Measurements from ENCODE around the gene TMTC2.
"Not testable (repeated sequence)": the region's sequence is repeated elsewhere in the genome, so short reads cannot be mapped to it uniquely, and the experiment has no call there.

Gene TMTC2

DNA sequence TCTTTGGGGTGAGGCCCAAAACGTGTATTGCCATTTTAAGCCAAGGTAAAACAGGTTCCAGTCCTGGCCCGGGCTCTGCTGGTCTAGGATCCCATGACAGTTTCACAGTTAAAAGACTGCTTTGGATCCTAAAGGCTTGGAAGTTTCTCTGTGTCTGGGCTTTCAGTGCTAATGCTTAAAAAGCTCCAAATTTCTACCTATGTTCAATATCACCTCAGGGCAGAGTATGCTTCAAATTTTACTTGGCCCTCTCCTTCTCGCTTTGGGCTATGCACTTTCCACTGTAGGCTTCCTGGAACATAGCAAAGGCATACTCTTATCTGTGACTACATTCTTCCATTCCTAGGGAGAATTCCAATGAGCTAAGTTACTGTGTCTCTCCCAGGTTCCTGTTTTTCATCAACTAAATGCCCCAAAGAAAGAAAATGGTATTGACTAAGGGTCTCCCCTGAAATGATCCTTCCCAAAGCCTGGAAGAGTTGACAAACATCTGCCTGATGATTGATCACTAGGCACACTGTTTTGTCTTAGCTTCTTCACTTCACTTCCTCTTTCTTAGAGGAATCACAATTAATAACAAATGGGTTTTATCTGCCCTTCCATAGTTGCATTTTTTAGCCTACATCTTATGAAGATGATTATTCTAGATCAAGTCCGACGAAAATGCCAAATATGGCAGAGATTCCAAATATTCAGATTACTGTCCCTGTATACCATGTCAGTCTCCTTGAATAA lies 79.4 kb downstream of the TMTC2 start:
- Mint-ChIP-seq H3K36me3 (no peaks in the 10 kb centered on the region), H3K4me3 (no peak overlapping the region), H3K4me1 (no peaks in the 10 kb centered on the region), H3K27me3 (no peaks in the 10 kb centered on the region), H3K9me3 (no peaks in the 10 kb centered on the region), H3K27ac (no peak overlapping the region)
- CTCF ChIA-PET, result no interaction called here
- no peak for DNase-seq

DNA sequence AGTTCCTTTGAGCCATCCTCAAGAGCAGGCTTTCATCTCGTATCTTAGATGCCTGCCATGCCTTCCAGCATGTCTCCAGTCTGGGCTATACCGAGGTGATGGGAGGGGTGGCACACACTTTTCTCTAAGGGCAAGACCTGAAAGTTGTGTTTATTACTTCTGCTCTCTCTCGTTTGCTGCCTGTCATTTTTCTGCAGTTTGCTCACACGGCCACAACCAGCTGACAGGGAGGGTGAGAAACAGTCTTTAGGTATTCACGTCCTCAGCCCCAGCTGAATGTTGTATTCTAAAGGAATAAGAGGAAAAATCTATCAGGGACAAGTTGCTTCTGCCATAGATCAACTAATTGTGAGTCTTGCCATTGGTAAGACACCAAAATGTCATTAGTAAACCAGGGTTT lies 88.0 kb downstream of the TMTC2 start:
- Mint-ChIP-seq H3K4me3 (no peak overlapping the region), H3K36me3 (no peaks in the 10 kb centered on the region), H3K9me3 (no peaks in the 10 kb centered on the region), H3K27me3 (no peaks in the 10 kb centered on the region), H3K27ac (no peak overlapping the region), H3K4me1 (no peaks in the 10 kb centered on the region)
- CTCF ChIA-PET, result interaction anchor here (1.0 kb wide), 1 partner anchor 89 kb away, joined by 3 read pairs; no protein-coding TSS in a partner anchor
- DNase-seq, result no peak

- CTCF ChIA-PET, result no interaction called here
- Mint-ChIP-seq H3K9me3 (no peaks in the 10 kb centered on the region), H3K27ac (no peak overlapping the region), H3K36me3 (no peaks in the 10 kb centered on the region), H3K4me3 (no peak overlapping the region), H3K4me1 (no peaks in the 10 kb centered on the region), H3K27me3 (no peaks in the 10 kb centered on the region)
- no peak for DNase-seq
Measured at GRCh38 chr12:82780517-82780916, 93.8 kb downstream of the TMTC2 start.

- no peaks in the 10 kb centered on the region for H3K9me3 Mint-ChIP-seq
- no peak overlapping the region for H3K27ac Mint-ChIP-seq
- no peaks in the 10 kb centered on the region for H3K27me3 Mint-ChIP-seq
- H3K4me3 Mint-ChIP-seq, result no peak overlapping the region
- DNase-seq, result no peak
- H3K4me1 Mint-ChIP-seq, result no peaks in the 10 kb centered on the region
- CTCF ChIA-PET, result no interaction called here
- no peaks in the 10 kb centered on the region for H3K36me3 Mint-ChIP-seq
Measured at GRCh38 chr12:82781309-82781997, 94.7 kb downstream of the TMTC2 start.

DNA sequence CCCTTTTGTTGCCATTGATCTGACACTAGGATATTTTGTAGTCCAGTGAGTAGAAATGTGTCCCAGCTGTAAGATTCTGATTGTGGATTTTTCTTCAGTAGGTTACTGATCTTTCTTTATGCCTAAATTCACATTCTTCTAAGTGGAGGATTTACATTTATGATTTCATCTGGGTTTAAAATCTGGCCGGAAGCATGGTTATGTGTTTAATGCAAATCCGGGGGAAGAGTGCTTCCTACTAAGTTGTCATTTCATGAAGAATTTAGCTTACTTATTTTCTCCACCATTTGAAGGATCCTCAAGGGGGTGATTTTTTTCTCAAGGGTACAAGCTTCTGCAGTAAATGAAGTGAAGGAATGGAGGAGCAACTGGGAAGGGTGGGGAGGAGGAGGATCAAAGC lies 96.7 kb downstream of the TMTC2 start:
- Mint-ChIP-seq H3K4me1 (no peaks in the 10 kb centered on the region), H3K9me3 (no peaks in the 10 kb centered on the region), H3K4me3 (no peak overlapping the region), H3K27me3 (no peaks in the 10 kb centered on the region), H3K36me3 (no peaks in the 10 kb centered on the region), H3K27ac (no peak overlapping the region)
- DNase-seq, result no peak
- CTCF ChIA-PET, result no interaction called here

DNA sequence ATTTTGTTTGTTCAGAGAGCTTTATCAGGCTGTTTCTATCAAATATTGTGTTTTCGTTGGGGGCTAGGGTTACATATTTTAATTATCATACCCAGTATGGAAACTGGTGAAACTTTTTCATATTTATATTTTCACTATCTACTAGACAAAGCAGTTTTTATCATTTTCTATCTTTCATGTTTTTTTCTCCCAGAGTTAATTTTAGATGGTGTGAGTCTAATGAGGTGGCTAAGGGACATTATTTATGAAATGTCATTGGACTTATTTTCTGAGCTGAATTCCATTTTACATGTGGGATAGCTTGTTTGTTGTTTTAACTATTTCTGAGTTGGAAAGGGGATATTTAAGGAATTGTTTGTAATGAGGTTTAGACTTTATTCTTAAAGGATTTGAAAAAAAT lies 100.3 kb downstream of the TMTC2 start:
- CTCF ChIA-PET, result no interaction called here

DNA sequence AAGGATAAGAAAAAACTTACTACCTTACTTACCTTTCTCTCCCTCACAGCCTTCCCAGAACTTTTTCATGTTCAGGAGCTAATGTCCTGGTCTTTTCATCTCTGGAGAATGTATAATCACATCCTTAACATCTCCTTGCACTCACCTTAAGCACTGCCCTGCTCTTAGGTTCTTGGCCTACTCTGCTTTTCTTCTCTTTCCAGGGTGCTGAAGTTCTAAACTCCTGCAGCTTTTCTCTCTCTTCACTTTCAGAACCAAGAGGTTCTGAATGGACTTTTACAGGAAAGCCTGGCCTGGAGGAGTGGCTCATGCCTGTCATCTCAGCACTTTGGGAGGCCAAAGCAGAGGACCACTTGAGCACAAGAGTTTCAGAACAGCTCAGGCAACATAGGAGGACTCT lies 101.9 kb downstream of the TMTC2 start:
- H3K27ac Mint-ChIP-seq, result no peak overlapping the region
- no peaks in the 10 kb centered on the region for H3K4me1 Mint-ChIP-seq
- CTCF ChIA-PET, result interaction anchor here (1.8 kb wide), 1 partner anchor 103 kb away, joined by 6 read pairs; no protein-coding TSS in a partner anchor
- no peaks in the 10 kb centered on the region for H3K9me3 Mint-ChIP-seq
- no peaks in the 10 kb centered on the region for H3K27me3 Mint-ChIP-seq
- H3K36me3 Mint-ChIP-seq, result no peaks in the 10 kb centered on the region
- no peak overlapping the region for H3K4me3 Mint-ChIP-seq
- no peak for DNase-seq

More for the DNA sequence above, 100.3 kb downstream of the TMTC2 start:
- Mint-ChIP-seq H3K36me3 (no peaks in the 10 kb centered on the region), H3K27me3 (no peaks in the 10 kb centered on the region), H3K9me3 (no peaks in the 10 kb centered on the region), H3K27ac (no peak overlapping the region), H3K4me3 (no peak overlapping the region), H3K4me1 (no peaks in the 10 kb centered on the region)
- no peak for DNase-seq

GRCh38 chr12:82789674-82790073 lies 103.0 kb downstream of the TMTC2 start:
- no peaks in the 10 kb centered on the region for H3K36me3 Mint-ChIP-seq
- no peak overlapping the region for H3K4me3 Mint-ChIP-seq
- no peaks in the 10 kb centered on the region for H3K27me3 Mint-ChIP-seq
- no peak overlapping the region for H3K27ac Mint-ChIP-seq
- no peaks in the 10 kb centered on the region for H3K4me1 Mint-ChIP-seq
- H3K9me3 Mint-ChIP-seq, result no peaks in the 10 kb centered on the region
- CTCF ChIA-PET, result interaction anchor here (1.8 kb wide), 1 partner anchor 104 kb away, joined by 6 read pairs; no protein-coding TSS in a partner anchor
- no peak for DNase-seq

DNA sequence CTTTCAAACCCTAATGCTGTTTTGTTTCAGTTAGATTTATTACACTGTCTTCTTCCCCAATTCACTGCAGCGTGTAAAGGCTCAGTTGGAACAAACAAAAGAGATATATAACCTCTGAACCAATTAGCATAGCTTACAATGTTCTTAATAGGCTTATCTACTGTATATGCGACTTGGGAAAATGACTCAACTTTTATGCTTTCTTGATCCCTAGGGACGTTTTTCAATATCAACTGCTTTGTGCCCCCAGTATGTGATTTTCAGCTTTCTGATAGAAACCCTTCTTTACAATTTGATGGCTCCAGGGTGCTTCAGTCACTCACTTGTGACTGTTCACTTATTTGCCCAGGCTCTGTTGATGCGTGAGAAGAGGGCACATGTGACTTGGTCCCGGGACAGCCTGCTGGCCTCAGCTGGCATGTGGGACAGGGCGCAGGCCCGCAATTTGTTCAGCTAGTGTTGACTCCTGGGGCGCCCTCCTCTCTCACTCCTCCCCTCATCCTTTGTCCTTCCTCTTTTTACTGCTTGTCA lies 107.1 kb downstream of the TMTC2 start:
- Mint-ChIP-seq H3K9me3 (no peaks in the 10 kb centered on the region), H3K27ac (no peak overlapping the region), H3K27me3 (no peaks in the 10 kb centered on the region), H3K36me3 (no peaks in the 10 kb centered on the region), H3K4me3 (no peak overlapping the region), H3K4me1 (no peaks in the 10 kb centered on the region)
- CTCF ChIA-PET, result no interaction called here
- DNase-seq, result no peak

GRCh38 chr12:82797480-82797879 lies 110.8 kb downstream of the TMTC2 start:
- no peaks in the 10 kb centered on the region for H3K27me3 Mint-ChIP-seq
- no peaks in the 10 kb centered on the region for H3K4me1 Mint-ChIP-seq
- CTCF ChIA-PET, result no interaction called here
- no peaks in the 10 kb centered on the region for H3K36me3 Mint-ChIP-seq
- H3K4me3 Mint-ChIP-seq, result no peak overlapping the region
- no peak for DNase-seq
- H3K27ac Mint-ChIP-seq, result no peak overlapping the region
- peaks cover 2% of the 10 kb centered on the region for H3K9me3 Mint-ChIP-seq

- CTCF ChIA-PET, result no interaction called here
- no peaks in the 10 kb centered on the region for H3K36me3 Mint-ChIP-seq
- H3K4me1 Mint-ChIP-seq, result no peaks in the 10 kb centered on the region
- no peak for DNase-seq
- no peak overlapping the region for H3K4me3 Mint-ChIP-seq
- no peak overlapping the region for H3K27ac Mint-ChIP-seq
- peaks cover 2% of the 10 kb centered on the region for H3K9me3 Mint-ChIP-seq
- no peaks in the 10 kb centered on the region for H3K27me3 Mint-ChIP-seq
Measured at GRCh38 chr12:82800185-82800584, 113.5 kb downstream of the TMTC2 start.

DNA sequence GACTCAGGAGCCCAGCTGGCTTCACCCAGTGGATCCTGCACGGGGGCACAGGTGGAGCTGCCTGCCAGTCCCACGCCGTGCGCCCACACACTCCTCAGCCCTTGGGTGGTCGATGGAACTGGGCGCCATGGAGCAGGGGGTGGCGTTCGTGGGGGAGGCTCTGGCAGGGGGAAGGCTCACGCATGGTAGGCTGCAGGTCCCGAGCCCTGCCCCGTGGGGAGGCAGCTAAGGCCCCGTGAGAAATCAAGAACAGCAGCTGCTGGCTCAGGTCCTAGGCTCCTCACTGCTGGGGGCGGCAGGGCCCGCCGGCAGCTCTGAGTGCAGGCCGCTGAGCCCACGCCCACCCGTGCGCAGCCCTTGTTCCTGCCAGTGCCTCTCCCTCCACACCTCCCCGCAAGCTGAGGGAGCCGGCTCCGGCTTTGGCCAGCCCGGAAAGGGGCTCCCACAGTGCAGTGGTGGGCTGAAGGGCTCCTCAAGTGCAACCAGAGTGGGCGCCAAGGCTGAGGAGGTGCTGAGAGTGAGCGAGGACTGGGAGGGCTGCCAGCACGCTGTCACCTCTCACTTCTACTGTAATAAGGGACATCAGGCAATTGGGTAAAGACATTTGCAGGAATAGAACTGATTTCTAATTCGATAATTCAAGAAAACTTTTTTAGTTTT lies 115.4 kb downstream of the TMTC2 start:
- Mint-ChIP-seq H3K4me1 (no peaks in the 10 kb centered on the region), H3K36me3 (no peaks in the 10 kb centered on the region), H3K9me3 (peaks cover 2% of the 10 kb centered on the region), H3K27ac (no peak overlapping the region), H3K4me3 (no peak overlapping the region), H3K27me3 (no peaks in the 10 kb centered on the region)
- DNase-seq, result no peak
- CTCF ChIA-PET, result no interaction called here

DNA sequence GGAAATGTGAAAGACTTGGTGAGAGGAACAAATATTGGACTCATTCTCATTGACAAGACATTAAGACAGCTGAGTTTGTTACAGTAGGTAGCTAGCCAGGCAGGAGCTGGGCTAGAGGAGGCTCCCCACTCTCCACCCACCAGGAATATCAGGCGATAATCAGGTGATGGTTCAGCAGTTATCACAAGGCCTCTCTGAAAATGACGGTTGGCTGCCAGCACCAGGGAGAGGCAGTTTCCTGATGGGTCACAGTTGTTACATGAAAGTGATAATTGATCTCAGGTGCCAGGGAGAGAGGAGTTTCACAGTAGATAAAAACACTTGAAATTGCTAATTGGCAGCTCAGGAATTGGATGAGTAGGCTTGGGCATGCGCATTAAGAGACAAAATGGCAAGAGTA lies 116.5 kb downstream of the TMTC2 start:
- CTCF ChIA-PET, result no interaction called here
- no peak for DNase-seq
- Mint-ChIP-seq H3K9me3 (peaks cover 2% of the 10 kb centered on the region), H3K36me3 (no peaks in the 10 kb centered on the region), H3K27ac (no peak overlapping the region), H3K4me1 (no peaks in the 10 kb centered on the region), H3K27me3 (no peaks in the 10 kb centered on the region), H3K4me3 (no peak overlapping the region)

DNA sequence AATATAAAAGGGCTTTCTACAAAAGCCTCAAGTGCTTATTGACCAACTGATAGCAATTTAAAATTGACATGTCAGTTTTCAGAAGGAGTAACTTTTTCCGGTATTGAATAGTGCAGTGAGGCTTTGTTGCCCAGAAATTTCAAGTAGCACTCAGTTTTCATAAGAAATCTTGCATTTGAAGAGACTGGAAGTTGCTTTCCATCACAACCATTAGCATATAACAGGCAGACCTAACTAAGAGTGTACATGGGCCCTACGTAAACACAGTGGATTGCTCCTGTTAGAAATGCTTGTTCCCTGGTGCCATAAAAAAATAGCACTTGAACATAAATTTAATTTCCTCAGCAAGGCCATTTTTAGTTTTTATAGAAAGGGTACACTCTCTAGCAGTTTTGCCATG lies 117.9 kb downstream of the TMTC2 start:
- Mint-ChIP-seq H3K36me3 (no peaks in the 10 kb centered on the region), H3K4me1 (no peaks in the 10 kb centered on the region), H3K4me3 (no peak overlapping the region), H3K9me3 (peaks cover 2% of the 10 kb centered on the region), H3K27ac (no peak overlapping the region), H3K27me3 (no peaks in the 10 kb centered on the region)
- no peak for DNase-seq
- CTCF ChIA-PET, result no interaction called here

GRCh38 chr12:82805004-82805403 lies 118.3 kb downstream of the TMTC2 start:
- CTCF ChIA-PET, H3K4me1 Mint-ChIP-seq, DNase-seq, H3K27me3 Mint-ChIP-seq, H3K27ac Mint-ChIP-seq, H3K4me3 Mint-ChIP-seq, H3K9me3 Mint-ChIP-seq, H3K36me3 Mint-ChIP-seq: not testable (repeated sequence)
